Measurements from ENCODE around the gene TMEM167B. TPM values are rescaled to one million over a fixed set of nuclear protein-coding genes. Genes with fewer than 3 reads are reported as not detected.
"Not testable (repeated sequence)": the region's sequence is repeated elsewhere in the genome, so short reads cannot be mapped to it uniquely, and the experiment has no call there.

Gene TMEM167B
- total RNA-seq, 2 experiments from 2014 or later = 29.0 to 29.1 TPM

- CTCF ChIA-PET = no interaction called here
- POLR2A ChIA-PET = interaction anchor here (0.5 kb wide), 1 partner anchor 177 kb away, joined by 4 read pairs; no protein-coding TSS in a partner anchor
Measured at GRCh38 chr1:109137958-109138357, 47.4 kb downstream of the TMEM167B start.

- ChIA-PET POLR2A (interaction anchor here (0.5 kb wide), 1 partner anchor 178 kb away, joined by 4 read pairs; no protein-coding TSS in a partner anchor), CTCF (no interaction called here)
Measured at GRCh38 chr1:109138358-109138757, 47.8 kb downstream of the TMEM167B start.

GRCh38 chr1:109140392-109140791 lies 49.8 kb downstream of the TMEM167B start:
- ChIA-PET POLR2A (no interaction called here), CTCF (interaction anchor here (1.2 kb wide), 1 partner anchor 53 kb away, joined by 3 read pairs; no protein-coding TSS in a partner anchor)

- POLR2A ChIA-PET = interaction anchor here (0.7 kb wide), 1 partner anchor 70 kb away, joined by 3 read pairs; no protein-coding TSS in a partner anchor
- CTCF ChIA-PET = no interaction called here
Measured at GRCh38 chr1:109142260-109142659, 51.7 kb downstream of the TMEM167B start.

DNA sequence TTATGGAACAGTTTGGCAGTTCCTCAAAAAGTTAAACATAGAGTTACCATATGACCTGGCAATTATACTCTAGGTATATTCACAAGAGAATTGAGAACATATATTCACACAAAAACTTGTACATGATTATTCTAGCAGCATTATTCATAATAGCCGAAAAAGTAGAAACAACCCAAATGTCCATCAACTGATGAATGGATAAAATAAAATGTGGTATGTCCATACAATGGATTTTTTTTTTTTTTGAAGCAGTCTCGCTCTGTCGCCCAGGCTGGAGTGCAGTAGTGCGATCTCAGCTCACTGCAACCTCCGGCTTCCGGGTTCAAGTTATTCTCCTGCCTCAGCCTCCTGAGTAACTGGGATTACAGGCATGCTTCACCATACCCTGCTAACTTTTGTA lies 52.2 kb downstream of the TMEM167B start:
- POLR2A ChIA-PET = not testable (repeated sequence)

More for the DNA sequence above, 52.2 kb downstream of the TMEM167B start:
- CTCF ChIA-PET = not testable (repeated sequence)

Other genes starting within 250 kb of the TMEM167B start
- not detected for gene AKNAD1, start 233.7 kb upstream of the TMEM167B start, total RNA-seq
- gene GPSM2, start 213.8 kb upstream of the TMEM167B start, total RNA-seq = 1 to 10 TPM; 6.8 to 7.4 TPM
- 10 to 100 TPM; 16.8 to 22.5 TPM for gene CLCC1, start 127.3 kb upstream of the TMEM167B start, total RNA-seq
- 10 to 100 TPM; 11.9 to 13.4 TPM for gene WDR47, start 48.7 kb upstream of the TMEM167B start, total RNA-seq
- gene TAF13, start 14.8 kb upstream of the TMEM167B start, total RNA-seq = 10 to 100 TPM; 33.2 to 38.5 TPM
- 10 to 100 TPM; 12.5 to 14.8 TPM for gene ELAPOR1, start 23.4 kb downstream of the TMEM167B start, total RNA-seq
- 100 to 1,000 TPM; 213 to 218 TPM for gene SARS1, start 123.2 kb downstream of the TMEM167B start, total RNA-seq
- gene CELSR2, start 158.8 kb downstream of the TMEM167B start, total RNA-seq = 1 to 10 TPM; 2.7 to 3.3 TPM
- gene PSRC1, start 192.4 kb downstream of the TMEM167B start, total RNA-seq = 1 to 10 TPM; 7.3 to 7.5 TPM
- gene MYBPHL, start 216.2 kb downstream of the TMEM167B start, total RNA-seq = not detected

Data from activated CD8-positive, alpha-beta memory T cell treated with anti-CD3 and anti-CD28 coated beads for 36 hours (primary cell).